ENCODE measurements around the gene CCSER1. TPM values are rescaled to one million over a fixed set of nuclear protein-coding genes. Genes with fewer than 3 reads are reported as not detected.

Gene CCSER1
- polyA plus RNA-seq, 1 donor from 2014 or later, result 20.8 TPM

- no peaks in the 10 kb centered on the region for H4K20me1 ChIP-seq (ENCODE audit: insufficient read depth)
- no peak overlapping the region for H3K4me2 ChIP-seq (ENCODE audit: low read length)
- no peak overlapping the region for H3K4me3 ChIP-seq (ENCODE audit: low read length)
- H3K27me3 ChIP-seq (ENCODE audit: insufficient read depth, low read depth, low read length), result no peaks in the 10 kb centered on the region
- H3K9me3 ChIP-seq (ENCODE audit: low read length), result no peaks in the 10 kb centered on the region
- H3F3A ChIP-seq (ENCODE audit: insufficient read depth, low read length, poor library complexity, severe bottlenecking), result no peaks in the 10 kb centered on the region
- TF ChIP-seq EZH2 (IDR thresholded peaks at IDR 0.05; ENCODE audit: borderline replicate concordance, insufficient read depth, low read length, poor library complexity, severe bottlenecking) (no peak), TAF1 (IDR thresholded peaks at IDR 0.05; ENCODE audit: low read depth) (no peak), MXI1 (conservative IDR thresholded peaks at IDR 0.05; ENCODE audit: poor library complexity, severe bottlenecking) (no peak), CTCF (IDR thresholded peaks at IDR 0.05; ENCODE audit: poor library complexity, severe bottlenecking) (no peak), EP300 (conservative IDR thresholded peaks at IDR 0.05; ENCODE audit: poor library complexity, severe bottlenecking) (no peak), RAD21 (conservative IDR thresholded peaks at IDR 0.05) (no peak), SMC3 (conservative IDR thresholded peaks at IDR 0.05; ENCODE audit: poor library complexity) (no peak), REST (IDR thresholded peaks at IDR 0.05; ENCODE audit: borderline replicate concordance) (no peak), POLR2AphosphoS5 (IDR thresholded peaks at IDR 0.05) (no peak)
- H3K27ac ChIP-seq (ENCODE audit: low read length), result no peak overlapping the region
- H3K79me2 ChIP-seq (replicated peaks; ENCODE audit: insufficient read depth, low read length), result no peaks in the 10 kb centered on the region
- no peaks in the 10 kb centered on the region for H3K9me2 ChIP-seq (ENCODE audit: insufficient read depth, low read length)
- H2AFZ ChIP-seq (ENCODE audit: low read depth, low read length), result no peak overlapping the region
- no peak overlapping the region for H3K9ac ChIP-seq (ENCODE audit: low read length)
- no peaks in the 10 kb centered on the region for H3K36me3 ChIP-seq (ENCODE audit: insufficient read depth, low read length)
Observed at GRCh38 chr4:90444904-90445303, 317.7 kb downstream of the CCSER1 start.

- Histone ChIP-seq H3K9me3 (ENCODE audit: low read length) (no peaks in the 10 kb centered on the region), H3K27me3 (ENCODE audit: insufficient read depth, low read depth, low read length) (no peaks in the 10 kb centered on the region), H3K9me2 (ENCODE audit: insufficient read depth, low read length) (no peaks in the 10 kb centered on the region), H3F3A (ENCODE audit: insufficient read depth, low read length, poor library complexity, severe bottlenecking) (no peaks in the 10 kb centered on the region), H3K9ac (ENCODE audit: low read length) (no peak overlapping the region), H3K4me2 (ENCODE audit: low read length) (no peak overlapping the region), H3K4me3 (ENCODE audit: low read length) (no peak overlapping the region), H3K27ac (ENCODE audit: low read length) (no peak overlapping the region), H2AFZ (ENCODE audit: low read depth, low read length) (no peak overlapping the region), H3K36me3 (ENCODE audit: insufficient read depth, low read length) (no peaks in the 10 kb centered on the region), H4K20me1 (ENCODE audit: insufficient read depth) (no peaks in the 10 kb centered on the region), H3K79me2 (replicated peaks; ENCODE audit: insufficient read depth, low read length) (no peaks in the 10 kb centered on the region)
- TF ChIP-seq POLR2AphosphoS5 (IDR thresholded peaks at IDR 0.05) (no peak), CTCF (IDR thresholded peaks at IDR 0.05; ENCODE audit: poor library complexity, severe bottlenecking) (no peak), EP300 (conservative IDR thresholded peaks at IDR 0.05; ENCODE audit: poor library complexity, severe bottlenecking) (no peak), RAD21 (conservative IDR thresholded peaks at IDR 0.05) (no peak), REST (IDR thresholded peaks at IDR 0.05; ENCODE audit: borderline replicate concordance) (no peak), SMC3 (conservative IDR thresholded peaks at IDR 0.05; ENCODE audit: poor library complexity) (no peak), MXI1 (conservative IDR thresholded peaks at IDR 0.05; ENCODE audit: poor library complexity, severe bottlenecking) (no peak), TAF1 (IDR thresholded peaks at IDR 0.05; ENCODE audit: low read depth) (no peak), EZH2 (IDR thresholded peaks at IDR 0.05; ENCODE audit: borderline replicate concordance, insufficient read depth, low read length, poor library complexity, severe bottlenecking) (no peak)
Observed at GRCh38 chr4:90445380-90445779, 318.2 kb downstream of the CCSER1 start.

All from neural cell (in vitro differentiated cells).